C4-2B (cell line): Measurements from ENCODE around the gene ATAD3B.
"Not testable (repeated sequence)": the region's sequence is repeated elsewhere in the genome, so short reads cannot be mapped to it uniquely, and the experiment has no call there.

Source experiments
- H3K27ac ChIP-seq: fragments of 450-650 bp; 2 replicates; pipeline ENCODE4 v1.5.1; 2017
- ZFX ChIP-seq: fragments of 450-650 bp; IDR thresholded peaks from 2 replicates; pipeline ENCODE4 v1.6.1; 2017
- TF ChIP-seq, protein P1 (sequence below): fragments of 450-650 bp; conservative IDR thresholded peaks from 2 replicates; pipeline ENCODE4 v1.5.1; 2017; ENCODE audit warnings: mild to moderate bottlenecking

Gene ATAD3B

GRCh38 chr1:1477206-1477605 is 5.6 kb downstream of the ATAD3B start:
- TF ChIP-seq, protein P1, sequence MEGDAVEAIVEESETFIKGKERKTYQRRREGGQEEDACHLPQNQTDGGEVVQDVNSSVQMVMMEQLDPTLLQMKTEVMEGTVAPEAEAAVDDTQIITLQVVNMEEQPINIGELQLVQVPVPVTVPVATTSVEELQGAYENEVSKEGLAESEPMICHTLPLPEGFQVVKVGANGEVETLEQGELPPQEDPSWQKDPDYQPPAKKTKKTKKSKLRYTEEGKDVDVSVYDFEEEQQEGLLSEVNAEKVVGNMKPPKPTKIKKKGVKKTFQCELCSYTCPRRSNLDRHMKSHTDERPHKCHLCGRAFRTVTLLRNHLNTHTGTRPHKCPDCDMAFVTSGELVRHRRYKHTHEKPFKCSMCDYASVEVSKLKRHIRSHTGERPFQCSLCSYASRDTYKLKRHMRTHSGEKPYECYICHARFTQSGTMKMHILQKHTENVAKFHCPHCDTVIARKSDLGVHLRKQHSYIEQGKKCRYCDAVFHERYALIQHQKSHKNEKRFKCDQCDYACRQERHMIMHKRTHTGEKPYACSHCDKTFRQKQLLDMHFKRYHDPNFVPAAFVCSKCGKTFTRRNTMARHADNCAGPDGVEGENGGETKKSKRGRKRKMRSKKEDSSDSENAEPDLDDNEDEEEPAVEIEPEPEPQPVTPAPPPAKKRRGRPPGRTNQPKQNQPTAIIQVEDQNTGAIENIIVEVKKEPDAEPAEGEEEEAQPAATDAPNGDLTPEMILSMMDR, result no peak
- TF ChIP-seq ZFX, result no peak
- no peak overlapping the region for H3K27ac ChIP-seq

- no peak overlapping the region for H3K27ac ChIP-seq
- no peak for TF ChIP-seq ZFX
- TF ChIP-seq, protein P1, result no peak
Observed at GRCh38 chr1:1479547-1480487, 8.3 kb downstream of the ATAD3B start.

DNA sequence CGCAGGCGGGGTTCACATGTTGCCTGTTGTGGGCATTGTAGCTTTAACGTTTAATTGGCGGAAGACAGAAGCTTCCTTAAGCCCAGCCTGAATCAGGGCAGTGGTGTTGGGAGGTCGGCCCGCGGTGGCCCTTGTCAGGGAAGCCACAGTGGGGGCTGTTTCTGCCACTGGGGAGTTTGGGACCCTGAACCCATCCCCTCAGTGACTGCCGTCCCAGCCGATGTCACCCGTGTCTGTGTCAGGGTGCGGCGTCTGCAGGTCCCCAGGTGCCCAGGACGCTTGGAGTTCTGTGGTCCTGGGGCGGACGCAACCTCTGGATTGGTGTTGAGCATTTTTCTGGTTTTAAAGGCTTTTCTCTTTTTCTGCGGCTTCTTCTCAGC is 8.9 kb downstream of the ATAD3B start:
- not testable (repeated sequence) for H3K27ac ChIP-seq

DNA sequence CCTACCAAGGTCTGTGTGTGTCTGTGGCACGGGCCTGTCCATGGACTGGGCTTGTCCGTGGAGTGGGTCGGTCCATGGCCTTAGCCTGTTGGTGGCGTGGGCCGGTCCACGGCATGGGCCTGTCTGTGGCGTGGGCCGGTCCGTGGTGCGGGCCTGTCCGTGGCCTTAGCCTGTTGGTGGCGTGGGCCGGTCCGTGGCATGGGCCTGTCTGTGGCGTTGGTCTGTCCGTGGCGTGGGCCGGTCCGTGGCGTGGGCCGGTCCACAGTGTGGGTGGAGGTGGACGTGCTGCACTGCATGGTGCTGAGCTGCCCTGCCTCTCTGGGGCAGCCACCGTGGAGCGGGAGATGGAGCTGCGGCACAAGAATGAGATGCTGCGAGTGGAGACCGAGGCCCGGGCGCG is 10.2 kb downstream of the ATAD3B start:
- not testable (repeated sequence) for H3K27ac ChIP-seq

- no peak overlapping the region for H3K27ac ChIP-seq
- TF ChIP-seq, protein P1, result no peak
- TF ChIP-seq ZFX, result no peak
Observed at GRCh38 chr1:1482856-1483255, 11.3 kb downstream of the ATAD3B start.

GRCh38 chr1:1483714-1484113 is 12.1 kb downstream of the ATAD3B start:
- H3K27ac ChIP-seq, result no peak overlapping the region
- TF ChIP-seq ZFX, result no peak
- TF ChIP-seq, protein P1, result no peak

DNA sequence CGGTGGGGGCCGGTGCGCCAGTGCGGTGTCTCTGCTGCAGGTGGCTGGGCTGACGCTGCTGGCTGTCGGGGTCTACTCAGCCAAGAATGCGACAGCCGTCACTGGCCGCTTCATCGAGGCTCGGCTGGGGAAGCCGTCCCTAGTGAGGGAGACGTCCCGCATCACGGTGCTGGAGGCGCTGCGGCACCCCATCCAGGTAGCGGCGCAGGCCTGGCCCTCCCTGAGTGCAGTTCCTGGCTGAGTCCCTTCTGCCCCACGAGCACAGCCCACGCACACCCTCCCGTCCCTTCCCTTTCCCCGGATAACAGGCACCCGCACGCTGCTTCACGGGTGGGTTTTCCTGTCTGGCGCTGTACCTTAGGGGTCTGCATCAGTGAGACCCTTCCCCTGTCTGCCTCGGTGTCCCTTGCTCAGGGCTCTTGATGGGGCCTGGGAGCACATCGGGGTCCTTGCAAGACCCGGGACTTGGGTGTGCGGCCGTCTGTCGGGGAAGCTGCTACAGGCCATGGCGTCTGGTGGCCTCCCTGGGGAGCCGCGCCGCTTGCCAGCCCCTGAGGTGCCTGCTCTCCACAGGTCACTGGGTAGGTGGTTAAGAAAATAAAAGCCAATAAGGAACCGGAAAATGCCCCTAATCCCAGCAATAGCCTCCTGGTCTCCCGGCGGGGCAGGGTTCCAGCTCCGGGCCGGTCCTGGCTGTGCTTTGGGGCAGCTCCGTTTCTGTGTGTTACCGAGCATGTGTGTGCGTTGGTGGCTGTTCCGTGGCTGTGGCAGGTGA is 13.6 kb downstream of the ATAD3B start:
- not testable (repeated sequence) for H3K27ac ChIP-seq

- not testable (repeated sequence) for H3K27ac ChIP-seq
Observed at GRCh38 chr1:1485755-1486317, 14.3 kb downstream of the ATAD3B start.

DNA sequence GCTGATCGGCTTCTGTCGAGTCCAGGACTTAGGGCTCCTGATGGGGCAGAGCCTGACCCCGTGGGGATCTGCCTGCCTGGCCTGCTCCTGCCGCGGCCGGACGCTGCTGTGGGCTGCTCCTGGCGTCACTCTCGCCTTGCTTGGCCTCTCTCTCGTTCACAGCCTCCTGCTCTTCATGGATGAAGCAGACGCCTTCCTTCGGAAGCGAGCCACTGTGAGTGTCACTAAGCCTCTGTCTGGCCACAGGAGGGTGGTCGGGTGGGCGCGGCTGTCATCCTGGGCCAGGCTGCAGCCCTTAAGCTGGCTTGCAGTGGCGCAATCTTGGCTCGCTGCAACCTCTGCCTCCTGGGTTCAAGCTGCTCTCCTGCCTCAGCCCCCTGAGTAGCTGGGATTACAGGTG is 16.1 kb downstream of the ATAD3B start:
- H3K27ac ChIP-seq, result no peak overlapping the region
- TF ChIP-seq, protein P1, result no peak
- TF ChIP-seq ZFX, result no peak
